NT2/D1 (cell line): Measurements from ENCODE around the gene CRTC1.
"Not testable (repeated sequence)": the region's sequence is repeated elsewhere in the genome, so short reads cannot be mapped to it uniquely, and the experiment has no call there.

ENCODE experiments used
- DNase-seq: peaks from one replicate; pipeline ENCODE4 v3.0.0-alpha.2; 2011; ENCODE audit warnings: low read depth, low spot score
- H3K27me3 ChIP-seq: 2 replicates; pipeline ENCODE4 v1.6.0; 2011; ENCODE audit warnings: mild to moderate bottlenecking; ENCODE audit not compliant: insufficient read length, insufficient read depth
- H3K36me3 ChIP-seq: 2 replicates; pipeline ENCODE4 v1.6.1; 2011; ENCODE audit warnings: mild to moderate bottlenecking, low read length, mixed read lengths; ENCODE audit not compliant: insufficient read depth, insufficient read length
- H3K4me1 ChIP-seq: 2 replicates; pipeline ENCODE4 v1.5.1; 2011; ENCODE audit not compliant: insufficient read depth, insufficient read length
- H3K4me3 ChIP-seq: 2 replicates; pipeline ENCODE4 v1.5.1; 2011; ENCODE audit warnings: low read depth; ENCODE audit not compliant: insufficient read length
- H3K9ac ChIP-seq: 2 replicates; pipeline ENCODE4 v1.6.0; 2011; ENCODE audit warnings: low read depth; ENCODE audit not compliant: insufficient read length
- H3K9me3 ChIP-seq: 2 replicates; pipeline ENCODE4 v1.5.1; 2011; ENCODE audit warnings: mild to moderate bottlenecking, low read length; ENCODE audit not compliant: insufficient read depth
- SUZ12 ChIP-seq: IDR thresholded peaks from 2 replicates; pipeline ENCODE4 v1.6.1; 2011; ENCODE audit not compliant: insufficient read length, insufficient read depth; ENCODE audit errors: extremely low read depth
- YY1 ChIP-seq: IDR thresholded peaks from 2 replicates; pipeline ENCODE4 v1.6.1; 2011; ENCODE audit not compliant: insufficient read length, insufficient read depth
- ZNF274 ChIP-seq: IDR thresholded peaks from 2 replicates; pipeline ENCODE4 v1.6.1; 2011; ENCODE audit warnings: mild to moderate bottlenecking, low read depth, low read length

The CRTC1 gene

GRCh38 chr19:18729933-18730530 is 46.6 kb downstream of the CRTC1 start:
- no peaks in the 10 kb centered on the region for H3K36me3 ChIP-seq
- H3K4me3 ChIP-seq: no peak overlapping the region
- peaks cover 22% of the 10 kb centered on the region for H3K4me1 ChIP-seq
- no peaks in the 10 kb centered on the region for H3K9me3 ChIP-seq
- TF ChIP-seq SUZ12 (no peak), ZNF274 (no peak), YY1 (no peak)
- no peak for DNase-seq
- peak overlapping the region; percentile 5 for H3K9ac ChIP-seq
- no peaks in the 10 kb centered on the region for H3K27me3 ChIP-seq

- H3K36me3 ChIP-seq: no peaks in the 10 kb centered on the region
- no peak for TF ChIP-seq YY1
- H3K4me3 ChIP-seq: no peak overlapping the region
- DNase-seq: no peak
- no peaks in the 10 kb centered on the region for H3K27me3 ChIP-seq
- no peaks in the 10 kb centered on the region for H3K9me3 ChIP-seq
- no peak overlapping the region for H3K9ac ChIP-seq
- H3K4me1 ChIP-seq: peaks cover 18% of the 10 kb centered on the region
These were observed 47.5 kb downstream of the CRTC1 start for GRCh38 chr19:18730885-18731513.

- H3K27me3 ChIP-seq: no peaks in the 10 kb centered on the region
- no peaks in the 10 kb centered on the region for H3K9me3 ChIP-seq
- H3K36me3 ChIP-seq: no peaks in the 10 kb centered on the region
- peaks cover 18% of the 10 kb centered on the region for H3K4me1 ChIP-seq
- H3K9ac ChIP-seq: no peak overlapping the region
- no peak overlapping the region for H3K4me3 ChIP-seq
- TF ChIP-seq ZNF274 (no peak), SUZ12 (no peak), YY1 (no peak)
- DNase-seq: no peak
These were observed 48.1 kb downstream of the CRTC1 start for GRCh38 chr19:18731562-18732008.

- no peaks in the 10 kb centered on the region for H3K9me3 ChIP-seq
- no peaks in the 10 kb centered on the region for H3K27me3 ChIP-seq
- no peak for TF ChIP-seq YY1
- TF ChIP-seq SUZ12: no peak
- DNase-seq: no peak
- no peak overlapping the region for H3K4me3 ChIP-seq
- no peak overlapping the region for H3K9ac ChIP-seq
- H3K36me3 ChIP-seq: no peaks in the 10 kb centered on the region
- H3K4me1 ChIP-seq: peaks cover 18% of the 10 kb centered on the region
These were observed 49.7 kb downstream of the CRTC1 start for GRCh38 chr19:18733196-18733647.

GRCh38 chr19:18733762-18734332 is 50.4 kb downstream of the CRTC1 start:
- H3K36me3 ChIP-seq, H3K27me3 ChIP-seq, H3K4me3 ChIP-seq, H3K9me3 ChIP-seq, DNase-seq, H3K9ac ChIP-seq: not testable (repeated sequence)
- H3K4me1 ChIP-seq: peaks cover 18% of the 10 kb centered on the region

GRCh38 chr19:18735324-18735723 is 51.8 kb downstream of the CRTC1 start:
- H3K9me3 ChIP-seq: no peaks in the 10 kb centered on the region
- no peaks in the 10 kb centered on the region for H3K27me3 ChIP-seq
- H3K9ac ChIP-seq: no peak overlapping the region
- DNase-seq: no peak
- no peak for TF ChIP-seq YY1
- no peak for TF ChIP-seq SUZ12
- no peak for TF ChIP-seq ZNF274
- no peak overlapping the region for H3K4me3 ChIP-seq
- no peaks in the 10 kb centered on the region for H3K36me3 ChIP-seq
- H3K4me1 ChIP-seq: peaks cover 17% of the 10 kb centered on the region

- Histone ChIP-seq H3K9ac (no peak overlapping the region), H3K4me1 (peaks cover 16% of the 10 kb centered on the region), H3K36me3 (no peaks in the 10 kb centered on the region), H3K9me3 (no peaks in the 10 kb centered on the region), H3K4me3 (no peak overlapping the region), H3K27me3 (no peaks in the 10 kb centered on the region)
- TF ChIP-seq SUZ12 (no peak), YY1 (no peak), ZNF274 (no peak)
- no peak for DNase-seq
These were observed 52.3 kb downstream of the CRTC1 start for GRCh38 chr19:18735752-18736151.
